OCI-LY1 (cell line): ENCODE data around the gene ZSWIM8.

Source experiments
- EZH2 ChIP-seq: fragments of 200-600 bp; sonication (generic), shearing (Covaris generic); IDR thresholded peaks from 2 replicates; pipeline ENCODE4 v1.8.0; 2017; ENCODE audit warnings: borderline replicate concordance, mixed run types, mild to moderate bottlenecking, antibody characterized with exemption, low read length, moderate library complexity, mixed read lengths
- TF ChIP-seq, protein P1 (sequence below): fragments of 200-600 bp; sonication (generic), shearing (Covaris generic); IDR thresholded peaks from 2 replicates; pipeline ENCODE4 v1.5.1; 2017; ENCODE audit warnings: mild to moderate bottlenecking, antibody characterized with exemption, low read length, moderate library complexity, mixed read lengths

DNA sequence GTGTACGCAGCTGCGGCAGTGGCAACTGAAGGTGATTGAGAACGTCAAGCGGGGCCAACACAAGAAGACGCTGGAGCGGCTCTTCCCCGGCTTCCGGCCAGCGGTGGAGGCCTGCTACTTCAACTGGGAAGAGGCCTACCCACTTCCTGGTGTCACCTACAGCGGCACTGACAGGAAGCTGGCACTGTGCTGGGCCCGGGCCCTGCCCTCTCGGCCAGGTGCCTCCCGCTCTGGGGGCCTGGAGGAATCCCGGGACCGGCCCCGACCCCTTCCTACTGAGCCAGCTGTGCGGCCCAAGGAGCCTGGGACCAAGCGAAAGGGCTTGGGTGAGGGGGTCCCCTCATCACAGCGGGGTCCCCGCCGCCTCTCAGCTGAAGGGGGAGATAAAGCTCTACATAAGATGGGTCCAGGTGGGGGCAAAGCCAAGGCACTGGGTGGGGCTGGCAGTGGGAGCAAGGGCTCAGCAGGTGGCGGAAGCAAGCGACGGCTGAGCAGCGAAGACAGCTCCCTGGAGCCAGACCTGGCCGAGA, 6.5 kb downstream of the ZSWIM8 start:
- TF ChIP-seq, protein P1, sequence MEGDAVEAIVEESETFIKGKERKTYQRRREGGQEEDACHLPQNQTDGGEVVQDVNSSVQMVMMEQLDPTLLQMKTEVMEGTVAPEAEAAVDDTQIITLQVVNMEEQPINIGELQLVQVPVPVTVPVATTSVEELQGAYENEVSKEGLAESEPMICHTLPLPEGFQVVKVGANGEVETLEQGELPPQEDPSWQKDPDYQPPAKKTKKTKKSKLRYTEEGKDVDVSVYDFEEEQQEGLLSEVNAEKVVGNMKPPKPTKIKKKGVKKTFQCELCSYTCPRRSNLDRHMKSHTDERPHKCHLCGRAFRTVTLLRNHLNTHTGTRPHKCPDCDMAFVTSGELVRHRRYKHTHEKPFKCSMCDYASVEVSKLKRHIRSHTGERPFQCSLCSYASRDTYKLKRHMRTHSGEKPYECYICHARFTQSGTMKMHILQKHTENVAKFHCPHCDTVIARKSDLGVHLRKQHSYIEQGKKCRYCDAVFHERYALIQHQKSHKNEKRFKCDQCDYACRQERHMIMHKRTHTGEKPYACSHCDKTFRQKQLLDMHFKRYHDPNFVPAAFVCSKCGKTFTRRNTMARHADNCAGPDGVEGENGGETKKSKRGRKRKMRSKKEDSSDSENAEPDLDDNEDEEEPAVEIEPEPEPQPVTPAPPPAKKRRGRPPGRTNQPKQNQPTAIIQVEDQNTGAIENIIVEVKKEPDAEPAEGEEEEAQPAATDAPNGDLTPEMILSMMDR = no peak
- no peak for TF ChIP-seq EZH2
